Left ventricle myocardium inferior (tissue), 1 donor: ENCODE results near the gene TNNC2. TPM values are rescaled to one million over a fixed set of nuclear protein-coding genes. Genes with fewer than 3 reads are reported as not detected.
"Not testable (repeated sequence)": the region's sequence is repeated elsewhere in the genome, so short reads cannot be mapped to it uniquely, and the experiment has no call there.

ENCODE experiments used
- DNase-seq: peaks from one replicate; pipeline ENCODE4 v3.0.0-alpha.2; 2020
- H3K27ac ChIP-seq: fragments of 200-600 bp; replicated peaks from 2 replicates; pipeline ENCODE4 v1.8.0; 2021
- H3K27me3 ChIP-seq: fragments of 200-600 bp; 2 replicates; pipeline ENCODE4 v1.8.0; 2021; ENCODE audit warnings: low read depth
- H3K36me3 ChIP-seq: fragments of 200-600 bp; 2 replicates; pipeline ENCODE4 v1.8.0; 2021
- H3K4me1 ChIP-seq: fragments of 200-600 bp; 2 replicates; pipeline ENCODE4 v1.8.0; 2021
- H3K4me3 ChIP-seq: fragments of 200-600 bp; 2 replicates; pipeline ENCODE4 v1.8.0; 2021; ENCODE audit warnings: mild to moderate bottlenecking, moderate library complexity
- H3K9me3 ChIP-seq: fragments of 200-600 bp; replicated peaks from 2 replicates; pipeline ENCODE4 v1.8.0; 2021
- CTCF ChIP-seq: fragments of 200-600 bp; IDR thresholded peaks from 2 replicates; pipeline ENCODE4 v1.8.0; 2021; ENCODE audit warnings: antibody characterized with exemption, mild to moderate bottlenecking, borderline replicate concordance
- intact Hi-C: fragments of 100-400 bp; cut with micrococcal nuclease; formaldehyde crosslinking; loops from one replicate; pipeline ENCODE4 v1.11.0; 2022
- long read RNA-seq: library from polyadenylated mRNA; unstranded; transcript quantifications from one replicate; pipeline ENCODE4 v2.0.0, GENCODE V29; 2021
- total RNA-seq: library from RNA; stranded (reverse); fragmentation: NEBNext Ultra II Directional; extraction: Animal tissue kit (Norgen Biotek cat#: 25700); gene quantifications from one replicate; pipeline ENCODE4 v1.2.1, GENCODE V29; 2021
- donor health status: DM: no; HTN: yes; CAD: no; lungs with severe emphysema.

TNNC2 gene
- 0.33 TPM for total RNA-seq
- long read RNA-seq: 0 reads

- no peaks in the 10 kb centered on the region for H3K36me3 ChIP-seq
- H3K9me3 ChIP-seq: no peaks in the 10 kb centered on the region
- peak within 1 kb of the TSS; percentile 55 for H3K27ac ChIP-seq
- TF ChIP-seq CTCF: no peak
- H3K27me3 ChIP-seq: peaks cover 27% of the 10 kb centered on the region
- no peak within 1 kb of the TSS for H3K4me3 ChIP-seq
- DNase-seq: no peak
- intact Hi-C loops: no loop called here
- H3K4me1 ChIP-seq: peaks cover 35% of the 10 kb centered on the region
These were observed at the start of gene TNNC2 for GRCh38 chr20:45827030-45827652. TSS of gene TNNC2 (minus strand) at chr20:45827312. CDS start at chr20:45827248, 64 bp downstream.

DNA sequence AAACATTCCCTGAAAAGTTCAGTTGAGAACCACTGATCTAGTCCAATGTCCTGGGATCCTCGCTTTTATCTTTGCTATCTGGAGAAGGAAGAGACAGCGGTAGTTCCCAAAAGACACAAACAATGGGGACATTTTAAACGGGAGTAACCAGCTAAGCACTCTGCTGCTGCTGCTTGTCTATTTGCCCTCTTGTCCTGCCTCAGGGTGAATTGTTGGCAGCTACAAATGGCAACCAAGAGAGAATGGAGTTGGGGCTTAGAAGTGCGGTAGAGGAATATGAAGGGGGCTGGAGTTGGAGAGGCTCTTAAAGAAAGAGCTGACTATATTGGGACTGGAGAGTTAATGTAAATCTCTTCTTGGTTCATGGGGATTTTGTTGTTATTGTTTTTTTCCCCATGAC, 47.5 kb upstream of the TNNC2 start:
- no peak for TF ChIP-seq CTCF
- Histone ChIP-seq H3K9me3 (no peaks in the 10 kb centered on the region), H3K27me3 (no peaks in the 10 kb centered on the region), H3K36me3 (peaks cover 23% of the 10 kb centered on the region), H3K4me1 (peaks cover 12% of the 10 kb centered on the region), H3K4me3 (no peak overlapping the region), H3K27ac (no peak overlapping the region)
- DNase-seq: no peak
- intact Hi-C loops: no loop called here

GRCh38 chr20:45874104-45874481, 47.0 kb upstream of the TNNC2 start:
- DNase-seq, H3K9me3 ChIP-seq, H3K4me3 ChIP-seq, H3K27me3 ChIP-seq, intact Hi-C loops, H3K27ac ChIP-seq: not testable (repeated sequence)
- Histone ChIP-seq H3K4me1 (peaks cover 10% of the 10 kb centered on the region), H3K36me3 (peaks cover 23% of the 10 kb centered on the region)

GRCh38 chr20:45873409-45874103, 46.4 kb upstream of the TNNC2 start:
- intact Hi-C loops: no loop called here
- H3K9me3 ChIP-seq: no peaks in the 10 kb centered on the region
- no peak for TF ChIP-seq CTCF

GRCh38 chr20:45872626-45873025, 45.5 kb upstream of the TNNC2 start:
- Histone ChIP-seq H3K4me3 (no peak overlapping the region), H3K9me3 (no peaks in the 10 kb centered on the region), H3K27ac (no peak overlapping the region), H3K27me3 (no peaks in the 10 kb centered on the region), H3K36me3 (peaks cover 13% of the 10 kb centered on the region), H3K4me1 (no peaks in the 10 kb centered on the region)
- intact Hi-C loops: no loop called here
- DNase-seq: no peak
- no peak for TF ChIP-seq CTCF

More at GRCh38 chr20:45873409-45874103, 46.4 kb upstream of the TNNC2 start:
- H3K27ac ChIP-seq: no peak overlapping the region
- peaks cover 5% of the 10 kb centered on the region for H3K4me1 ChIP-seq
- no peaks in the 10 kb centered on the region for H3K27me3 ChIP-seq
- H3K4me3 ChIP-seq: no peak overlapping the region
- peaks cover 21% of the 10 kb centered on the region for H3K36me3 ChIP-seq
- DNase-seq: no peak

DNA sequence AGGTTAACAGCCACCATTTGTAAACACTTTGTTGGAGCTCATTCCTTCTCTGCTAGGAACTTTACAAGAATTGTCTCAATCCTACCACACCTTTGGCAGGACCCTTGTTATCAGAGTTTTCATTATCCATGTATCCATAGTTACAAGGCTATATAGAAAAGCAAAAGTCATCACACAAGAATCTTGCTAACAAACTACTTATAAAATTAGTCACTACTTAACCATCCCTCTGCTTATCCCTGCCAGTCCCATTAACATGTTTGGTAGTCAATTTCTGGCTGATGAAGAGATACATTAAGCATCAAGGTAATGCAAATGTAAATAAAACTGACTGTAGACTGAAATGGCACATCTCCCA, 40.7 kb upstream of the TNNC2 start:
- Histone ChIP-seq H3K36me3 (peaks cover 3% of the 10 kb centered on the region), H3K4me3 (no peak overlapping the region), H3K9me3 (no peaks in the 10 kb centered on the region), H3K4me1 (no peaks in the 10 kb centered on the region), H3K27ac (no peak overlapping the region), H3K27me3 (no peaks in the 10 kb centered on the region)
- no peak for DNase-seq
- no peak for TF ChIP-seq CTCF
- intact Hi-C loops: no loop called here
